ENCODE data around the gene PLOD2.
A peak's percentile ranks its signal among the peaks of the same experiment; 100 is the strongest.
"Not testable (repeated sequence)": the region's sequence is repeated elsewhere in the genome, so short reads cannot be mapped to it uniquely, and the experiment has no call there.

PLOD2 gene

GRCh38 chr3:146134348-146135117 lies 26.5 kb downstream of the PLOD2 start:
- DNase-seq: no peak

GRCh38 chr3:146133441-146133840 lies 27.5 kb downstream of the PLOD2 start:
- peak; percentile 65 for DNase-seq

DNA sequence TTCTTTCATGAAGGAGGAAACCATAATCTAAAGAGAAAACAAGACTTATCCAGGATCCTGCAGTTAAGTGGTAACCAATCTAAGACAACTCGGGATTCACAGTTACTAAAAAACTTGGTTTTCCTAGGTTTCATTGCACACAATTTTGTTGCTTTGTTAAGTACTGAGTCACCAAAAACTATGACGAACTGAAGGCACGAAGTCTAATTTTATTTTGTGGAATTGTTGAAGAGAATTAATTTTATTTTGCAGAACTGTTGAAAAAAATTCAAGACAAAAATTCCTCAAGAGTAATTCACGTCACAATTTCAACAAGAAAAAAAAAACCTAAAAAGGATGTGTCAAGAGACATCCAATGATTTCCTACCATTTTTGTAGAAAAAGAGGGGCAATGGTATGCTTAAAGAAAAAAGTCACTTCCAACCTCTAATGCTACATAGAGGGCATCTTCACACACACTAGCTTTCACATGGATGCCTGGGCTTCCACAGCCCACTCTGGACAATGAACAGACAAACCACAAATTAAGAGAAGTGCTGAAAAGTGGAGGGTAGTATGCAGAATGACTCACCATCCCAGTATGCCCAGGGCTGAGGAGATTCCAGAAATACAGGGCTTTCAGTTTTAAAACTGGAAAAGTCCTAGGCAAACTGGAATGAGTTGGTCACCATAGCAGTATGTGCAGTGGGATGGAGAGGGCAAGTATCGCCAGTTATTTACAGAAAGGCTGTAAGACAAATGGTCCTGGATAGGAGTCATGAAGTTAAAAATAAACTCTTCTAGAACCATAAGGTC lies 29.2 kb downstream of the PLOD2 start:
- peak; percentile 91 for DNase-seq

- DNase-seq: peak; percentile 76
These were observed 30.1 kb downstream of the PLOD2 start for GRCh38 chr3:146130881-146131371.

DNA sequence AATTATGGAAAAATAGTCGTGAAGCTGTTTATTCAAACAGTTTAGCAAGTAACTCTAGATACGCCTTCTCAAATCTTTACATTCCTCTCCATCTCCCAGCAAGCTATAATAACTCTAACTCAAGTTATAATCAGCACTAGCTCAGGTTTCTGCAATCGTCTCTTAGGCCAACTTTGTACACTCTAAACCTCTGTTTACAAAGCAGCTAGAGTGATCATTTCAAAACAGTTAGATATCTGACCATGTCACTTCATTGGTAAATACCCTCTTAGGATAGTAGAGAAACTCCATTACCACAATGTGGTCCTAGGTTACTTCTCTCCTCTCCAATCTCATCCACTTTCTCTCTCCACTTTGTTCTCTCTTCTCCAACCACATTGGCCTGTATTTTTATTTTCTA lies 31.2 kb downstream of the PLOD2 start:
- DNase-seq: no peak

DNA sequence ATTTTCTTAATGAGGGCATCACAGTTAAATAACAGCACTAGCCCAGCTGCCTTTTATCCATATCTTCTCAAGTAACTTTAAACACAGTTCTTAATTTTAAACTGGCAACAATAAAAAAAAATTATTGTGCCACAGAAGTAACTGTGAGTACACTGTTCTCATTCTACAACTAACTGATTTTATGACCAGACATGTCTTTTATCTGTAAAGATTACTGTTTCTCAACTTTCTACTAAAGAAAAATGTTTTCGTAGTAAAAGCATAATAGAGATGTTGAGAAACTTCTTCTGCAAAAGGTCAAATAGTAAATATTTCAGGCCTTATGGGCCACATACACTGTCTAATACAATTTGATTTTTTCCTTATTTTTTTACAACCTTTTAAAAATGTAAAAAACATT lies 32.0 kb downstream of the PLOD2 start:
- no peak for DNase-seq

DNA sequence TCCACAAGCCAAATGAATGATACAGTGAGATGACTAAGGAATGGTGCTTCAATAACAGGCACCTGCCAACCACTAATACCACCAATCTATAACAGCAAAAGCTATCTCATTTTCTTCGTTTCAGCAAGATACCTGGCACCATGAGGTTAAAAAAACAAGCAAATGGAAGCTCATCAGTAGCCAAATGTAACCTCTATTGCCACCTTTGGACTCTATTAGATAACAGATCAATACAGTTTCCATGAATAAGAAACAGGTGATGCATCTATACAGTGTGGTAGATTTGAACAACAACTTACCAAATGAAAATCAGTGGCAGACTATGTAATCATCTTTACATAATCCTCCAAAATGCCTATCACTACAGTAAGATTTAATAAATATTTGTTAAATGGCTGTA lies 32.8 kb downstream of the PLOD2 start:
- no peak for DNase-seq

DNA sequence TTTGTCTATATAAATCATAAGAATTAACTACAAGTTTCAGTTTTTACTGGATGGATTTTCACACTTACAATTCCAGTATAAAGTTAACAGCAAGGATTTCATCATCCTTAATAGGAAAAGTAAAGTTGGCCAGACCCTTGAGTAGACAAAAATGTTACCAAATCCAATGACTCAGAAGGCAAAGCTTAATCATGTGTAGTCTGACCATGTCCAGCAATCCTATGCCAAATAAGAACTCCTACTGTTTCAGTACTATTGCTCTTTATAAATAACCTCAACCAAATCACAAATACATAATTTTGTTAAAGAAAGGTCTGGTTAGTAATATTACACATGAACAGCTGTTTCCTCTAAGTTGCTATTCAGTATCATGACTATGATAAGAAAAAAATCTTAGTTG lies 35.0 kb downstream of the PLOD2 start:
- DNase-seq: peak; percentile 92

- peak; percentile 18 for DNase-seq
These were observed 36.7 kb downstream of the PLOD2 start for GRCh38 chr3:146124126-146124801.

- DNase-seq: peak; percentile 91
These were observed 43.3 kb downstream of the PLOD2 start for GRCh38 chr3:146117406-146118285.

DNA sequence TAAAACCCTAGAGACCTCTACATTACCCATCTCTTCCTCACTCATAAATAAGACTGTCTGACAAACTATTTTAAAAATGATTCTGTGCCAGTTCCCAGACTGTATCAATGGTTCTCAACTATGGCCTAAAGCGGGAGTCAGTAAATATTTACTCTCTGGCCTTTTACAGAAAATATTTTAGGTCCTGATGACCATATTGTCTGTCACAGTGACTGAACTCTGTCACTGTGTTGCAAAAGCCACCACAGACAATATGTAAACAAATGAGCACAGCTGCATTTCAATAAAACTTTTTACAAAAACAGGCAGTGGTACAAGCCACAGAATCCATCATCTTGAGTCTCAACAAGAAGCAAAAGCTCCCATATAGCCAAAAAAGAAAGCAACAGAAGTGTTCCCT lies 45.4 kb downstream of the PLOD2 start:
- no peak for DNase-seq

DNA sequence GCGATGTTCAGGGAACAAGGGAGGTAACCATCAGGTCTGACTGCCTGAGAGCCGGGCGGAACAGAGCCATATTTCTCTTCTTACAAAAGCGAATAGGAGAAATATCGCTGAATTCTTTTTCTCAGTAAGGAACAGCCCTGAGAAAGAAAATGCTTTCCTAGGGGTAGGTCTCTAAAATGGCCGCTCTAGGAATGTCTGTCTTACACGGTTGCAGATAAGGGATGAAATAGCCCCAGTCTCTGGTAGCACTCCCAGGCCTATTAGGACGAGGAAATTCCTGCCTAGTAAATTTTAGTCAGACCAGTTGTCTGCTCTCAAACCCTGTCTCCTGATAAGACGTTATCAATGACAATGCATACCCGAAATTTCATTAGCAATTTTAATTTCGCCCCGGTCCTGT lies 47.2 kb downstream of the PLOD2 start:
- not testable (repeated sequence) for DNase-seq

GRCh38 chr3:146111337-146111736 lies 49.6 kb downstream of the PLOD2 start:
- DNase-seq: no peak

DNA sequence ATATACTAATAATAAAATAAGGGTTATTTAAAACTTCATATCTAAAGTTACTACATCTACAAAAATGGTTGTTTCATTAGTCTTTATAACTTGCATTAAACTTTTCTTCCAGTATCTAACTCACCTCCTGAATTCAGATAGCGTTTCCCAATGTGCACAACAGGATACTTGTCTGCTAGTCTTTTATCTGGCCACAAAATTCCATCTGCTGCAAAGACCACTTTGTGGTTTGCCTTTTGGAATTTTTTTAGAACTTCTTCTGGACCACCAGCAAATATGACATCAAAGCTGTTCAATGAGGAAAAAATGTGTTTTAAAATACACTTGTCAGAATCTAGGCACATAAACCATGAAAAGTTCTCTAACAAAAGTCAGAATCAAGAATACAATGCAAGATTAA lies 50.8 kb downstream of the PLOD2 start:
- DNase-seq: peak; percentile 44

DNA sequence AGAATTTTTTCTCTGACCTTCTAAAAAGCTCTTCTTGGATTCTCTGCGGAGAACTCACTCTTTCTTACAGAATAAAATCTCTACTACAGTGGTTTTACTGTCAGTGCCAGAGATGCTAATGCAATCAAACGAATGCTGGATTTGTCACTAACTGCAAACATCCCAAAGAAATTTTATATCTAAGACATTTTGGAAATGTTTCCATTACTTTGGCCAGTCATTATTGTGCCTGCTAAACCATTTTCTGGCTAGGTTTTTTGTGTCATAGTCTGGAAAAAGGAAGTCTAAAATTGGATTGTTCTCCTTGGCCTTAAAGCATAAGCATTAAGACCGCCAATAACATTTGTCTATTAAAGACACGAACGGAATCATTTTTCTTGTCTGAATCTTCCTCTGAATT lies 54.0 kb downstream of the PLOD2 start:
- DNase-seq: no peak

- DNase-seq: no peak
These were observed 56.9 kb downstream of the PLOD2 start for GRCh38 chr3:146104068-146104467.

DNA sequence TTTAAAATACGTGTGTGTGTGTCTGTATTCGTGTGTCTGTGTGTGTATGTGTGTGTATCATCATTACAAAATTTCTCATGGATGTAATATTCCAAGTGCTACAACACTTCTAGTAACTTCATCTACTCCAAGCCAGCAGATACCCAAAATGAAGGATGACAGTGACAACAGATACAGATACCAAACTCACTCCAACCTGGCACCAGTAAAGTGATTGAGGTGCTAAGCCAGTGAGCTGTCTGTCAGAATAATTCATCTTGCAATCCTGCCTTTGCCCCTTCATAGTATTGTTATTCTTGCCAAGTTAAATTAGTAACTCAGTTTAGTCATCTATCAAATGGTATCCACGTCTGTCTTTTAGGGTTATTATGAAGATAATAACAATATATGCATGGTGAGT lies 58.1 kb downstream of the PLOD2 start:
- DNase-seq: no peak

DNA sequence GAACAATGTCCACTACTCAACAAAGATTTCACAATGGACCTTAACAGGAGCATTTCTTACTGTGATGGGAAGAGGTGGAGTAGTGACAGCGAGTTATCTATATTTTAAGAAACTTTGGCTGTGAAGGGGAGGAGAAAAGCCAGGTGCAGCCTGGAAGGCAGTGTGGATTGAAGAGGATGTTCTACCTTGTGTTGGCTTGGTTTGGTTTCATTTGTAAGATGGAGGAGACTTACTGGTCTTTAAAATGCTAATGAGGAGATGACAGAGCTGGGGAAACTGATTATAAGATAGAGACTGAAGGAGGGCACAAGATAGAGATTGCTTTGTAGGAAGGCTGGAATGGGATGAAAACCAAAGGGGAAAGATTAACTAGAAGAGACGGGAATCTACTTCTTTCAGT lies 59.4 kb downstream of the PLOD2 start:
- no peak for DNase-seq

- peak; percentile 11 for DNase-seq
These were observed 60.0 kb downstream of the PLOD2 start for GRCh38 chr3:146100825-146101444.

- no peak for DNase-seq
These were observed 60.8 kb downstream of the PLOD2 start for GRCh38 chr3:146100180-146100579.

DNA sequence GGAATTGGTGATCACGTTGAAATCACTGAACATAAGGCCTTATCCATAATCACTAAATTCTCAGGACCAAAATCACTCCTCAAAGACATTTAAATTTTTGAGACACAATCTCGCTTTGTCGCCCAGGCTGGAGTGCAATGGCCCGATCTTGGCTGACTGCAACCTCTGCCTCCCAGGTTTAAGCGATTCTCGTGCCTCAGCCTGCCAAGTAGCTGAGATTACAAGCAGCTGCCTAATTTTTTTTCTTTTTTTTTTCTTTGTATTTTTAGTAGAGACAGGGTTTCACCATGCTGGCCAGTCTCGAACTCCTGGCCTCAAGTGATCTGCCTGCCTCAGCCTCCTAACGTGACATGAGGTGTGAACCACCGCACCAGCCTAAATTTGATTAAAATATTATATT lies 61.7 kb downstream of the PLOD2 start:
- no peak for DNase-seq

GRCh38 chr3:146093896-146094295 lies 67.1 kb downstream of the PLOD2 start:
- no peak for DNase-seq

All from fibroblast of skin of right biceps (primary cell).